HEK293T (cell line): ENCODE data around the gene IGF1.

Experiments used
- ARNT ChIP-seq: fragments of 450-650 bp; IDR thresholded peaks from 2 replicates; pipeline ENCODE4 v1.6.1; 2017; ENCODE audit warnings: mild to moderate bottlenecking
- FOXK2 ChIP-seq: fragments of 450-650 bp; IDR thresholded peaks from 2 replicates; pipeline ENCODE4 v1.6.1; 2016; ENCODE audit warnings: mild to moderate bottlenecking
- LEF1 ChIP-seq: fragments of 450-650 bp; IDR thresholded peaks from 2 replicates; pipeline ENCODE4 v1.6.1; 2017; ENCODE audit warnings: mild to moderate bottlenecking, borderline replicate concordance
- PKNOX1 ChIP-seq: fragments of 450-650 bp; IDR thresholded peaks from 2 replicates; pipeline ENCODE4 v1.6.1; 2016
- SP1 ChIP-seq: fragments of 450-650 bp; IDR thresholded peaks from 2 replicates; pipeline ENCODE4 v1.6.1; 2017
- ZNF384 ChIP-seq: fragments of 450-650 bp; IDR thresholded peaks from 2 replicates; pipeline ENCODE4 v1.6.1; 2016

DNA sequence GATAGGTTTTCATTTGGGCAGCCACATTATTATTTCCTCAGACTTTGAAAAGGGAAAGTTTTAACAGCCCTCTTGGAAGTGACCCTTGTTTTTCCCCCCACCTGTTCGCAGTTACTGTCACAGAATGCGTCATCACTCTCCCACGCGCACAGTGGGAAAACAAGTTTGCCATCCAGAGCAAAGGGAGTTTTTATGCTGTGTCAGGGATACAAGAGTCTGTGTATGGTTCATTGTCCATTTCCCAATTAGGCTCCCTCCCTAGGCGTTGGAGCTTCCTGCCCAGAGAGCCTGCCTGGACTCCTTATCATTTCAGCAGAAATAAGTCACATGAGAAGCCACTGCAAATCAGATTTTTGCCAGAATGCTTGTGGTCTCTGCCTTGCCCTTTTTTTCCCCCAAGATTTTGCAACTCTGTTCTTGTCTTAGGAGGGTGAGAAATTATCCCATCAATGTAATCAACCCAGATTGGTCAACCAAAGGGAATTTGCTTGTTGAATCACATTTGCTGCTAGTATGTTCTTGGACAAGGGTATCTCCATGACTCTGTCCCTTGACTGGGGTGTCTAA lies 104.1 kb downstream of the IGF1 start:
- TF ChIP-seq ARNT (no peak), SP1 (no peak), ZNF384 (no peak), PKNOX1 (no peak), FOXK2 (no peak), LEF1 (no peak)
